ENCODE measurements around the gene TBC1D14. TPM values are rescaled to one million over a fixed set of nuclear protein-coding genes. Genes with fewer than 3 reads are reported as not detected.

TBC1D14 gene
- polyA plus RNA-seq, 3 donors = 36.3 to 44.7 (median 39.3) TPM

DNA sequence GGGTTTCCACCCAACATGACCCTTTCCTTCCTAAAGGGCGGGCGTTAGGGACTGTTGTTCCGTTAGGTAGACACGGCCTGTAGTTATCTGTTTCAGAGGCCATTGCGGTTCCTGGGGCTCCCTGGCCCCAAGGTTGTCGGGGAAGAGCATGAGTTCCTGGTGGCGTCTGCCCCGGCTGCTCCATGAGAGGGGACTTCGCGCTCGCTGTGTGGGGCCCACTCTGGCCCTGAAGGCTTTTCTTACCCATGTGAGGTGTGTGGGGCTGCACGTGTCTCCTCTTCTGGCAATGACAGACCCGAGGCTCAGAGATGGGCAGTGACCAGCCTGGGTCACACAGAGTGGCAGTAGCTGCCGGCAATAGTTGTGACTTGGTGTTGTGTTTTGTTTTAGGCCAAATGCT, 142.7 kb downstream of the TBC1D14 start:
- Histone ChIP-seq H3K27ac (ENCODE audit: low read depth in 1 of 2, low read length in 2 of 2) (peak overlapping the region in 1 of 2 donors; percentile 32), H3K4me2 (replicated peaks; ENCODE audit: extremely low read depth, low read length, poor library complexity, severe bottlenecking) (peak overlapping the region; percentile 65), H3K79me2 (ENCODE audit: insufficient read depth, low read length) (peaks cover 84% of the 10 kb centered on the region), H3K36me3 (replicated peaks in 1 of 2; ENCODE audit: control insufficient read depth in 1 of 2, insufficient read depth in 2 of 2, low read length in 2 of 2) (peaks cover 32 to 62% of the 10 kb centered on the region in 2 donors), H3K9ac (ENCODE audit: insufficient read depth, low read length, poor library complexity, severe bottlenecking) (no peak overlapping the region), H2AFZ (ENCODE audit: insufficient read depth, low read depth, low read length, poor library complexity, severe bottlenecking) (no peak overlapping the region), H3K4me1 (ENCODE audit: control insufficient read depth in 1 of 2, insufficient read depth in 2 of 2, low read length in 2 of 2) (peaks cover 34 to 38% of the 10 kb centered on the region in 2 donors), H4K20me1 (ENCODE audit: insufficient read depth, low read length) (peaks cover 99% of the 10 kb centered on the region), H3K27me3 (ENCODE audit: control insufficient read depth in 2 of 2, insufficient read depth in 2 of 2, low read length in 2 of 2) (no peaks in the 10 kb centered on the region), H3K4me3 (replicated peaks in 1 of 3; ENCODE audit: low read depth in 2 of 3, low read length in 3 of 3) (no peak overlapping the region), H3K9me3 (replicated peaks in 1 of 2; ENCODE audit: control insufficient read depth in 1 of 2, insufficient read depth in 1 of 2, low read length in 2 of 2) (no peaks in the 10 kb centered on the region)
- peak overlapping the region in 1 of 2 donors; percentile 24 for H3K4me3 Mint-ChIP-seq
- peaks cover 0 to 3% (median 0%) of the 10 kb centered on the region in 7 donors for H3K9me3 Mint-ChIP-seq
- peaks cover 54 to 84% of the 10 kb centered on the region in 2 donors for H3K36me3 Mint-ChIP-seq
- WGBS (ENCODE audit: insufficient coverage) = 83% methylated on average over 11 of the region's 14 CpGs
- H3K27ac Mint-ChIP-seq = peak overlapping the region in 5 of 7 donors; percentile 10 to 75 (median 56)
- DNase-seq = no peak
- H3K27me3 Mint-ChIP-seq (ENCODE audit: low read depth in 3 of 3) = peaks cover 4 to 8% (median 7%) of the 10 kb centered on the region in 3 donors
- intact Hi-C loops (cut with micrococcal nuclease) = no loop called here
- peaks cover 48% of the 10 kb centered on the region for H3K4me1 Mint-ChIP-seq
- TF ChIP-seq, protein P1, sequence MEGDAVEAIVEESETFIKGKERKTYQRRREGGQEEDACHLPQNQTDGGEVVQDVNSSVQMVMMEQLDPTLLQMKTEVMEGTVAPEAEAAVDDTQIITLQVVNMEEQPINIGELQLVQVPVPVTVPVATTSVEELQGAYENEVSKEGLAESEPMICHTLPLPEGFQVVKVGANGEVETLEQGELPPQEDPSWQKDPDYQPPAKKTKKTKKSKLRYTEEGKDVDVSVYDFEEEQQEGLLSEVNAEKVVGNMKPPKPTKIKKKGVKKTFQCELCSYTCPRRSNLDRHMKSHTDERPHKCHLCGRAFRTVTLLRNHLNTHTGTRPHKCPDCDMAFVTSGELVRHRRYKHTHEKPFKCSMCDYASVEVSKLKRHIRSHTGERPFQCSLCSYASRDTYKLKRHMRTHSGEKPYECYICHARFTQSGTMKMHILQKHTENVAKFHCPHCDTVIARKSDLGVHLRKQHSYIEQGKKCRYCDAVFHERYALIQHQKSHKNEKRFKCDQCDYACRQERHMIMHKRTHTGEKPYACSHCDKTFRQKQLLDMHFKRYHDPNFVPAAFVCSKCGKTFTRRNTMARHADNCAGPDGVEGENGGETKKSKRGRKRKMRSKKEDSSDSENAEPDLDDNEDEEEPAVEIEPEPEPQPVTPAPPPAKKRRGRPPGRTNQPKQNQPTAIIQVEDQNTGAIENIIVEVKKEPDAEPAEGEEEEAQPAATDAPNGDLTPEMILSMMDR (IDR thresholded peaks at IDR 0.05) = no peak

- H3K9me3 Mint-ChIP-seq = peaks cover 0 to 3% (median 0%) of the 10 kb centered on the region in 7 donors
- Histone ChIP-seq H4K20me1 (ENCODE audit: insufficient read depth, low read length) (peaks cover 97% of the 10 kb centered on the region), H3K4me1 (ENCODE audit: control insufficient read depth in 1 of 2, insufficient read depth in 2 of 2, low read length in 2 of 2) (peaks cover 39 to 42% of the 10 kb centered on the region in 2 donors), H3K4me2 (replicated peaks; ENCODE audit: extremely low read depth, low read length, poor library complexity, severe bottlenecking) (peak overlapping the region; percentile 65), H3K79me2 (ENCODE audit: insufficient read depth, low read length) (peaks cover 76% of the 10 kb centered on the region), H3K9me3 (replicated peaks in 1 of 2; ENCODE audit: control insufficient read depth in 1 of 2, insufficient read depth in 1 of 2, low read length in 2 of 2) (no peaks in the 10 kb centered on the region), H3K27ac (ENCODE audit: low read depth in 1 of 2, low read length in 2 of 2) (peak overlapping the region; percentile 32 to 53), H3K36me3 (replicated peaks in 1 of 2; ENCODE audit: control insufficient read depth in 1 of 2, insufficient read depth in 2 of 2, low read length in 2 of 2) (peaks cover 32 to 60% of the 10 kb centered on the region in 2 donors), H3K4me3 (replicated peaks in 1 of 3; ENCODE audit: low read depth in 2 of 3, low read length in 3 of 3) (peak overlapping the region in 1 of 3 experiments; percentile 54), H2AFZ (ENCODE audit: insufficient read depth, low read depth, low read length, poor library complexity, severe bottlenecking) (no peak overlapping the region), H3K9ac (ENCODE audit: insufficient read depth, low read length, poor library complexity, severe bottlenecking) (peak overlapping the region; percentile 1), H3K27me3 (ENCODE audit: control insufficient read depth in 2 of 2, insufficient read depth in 2 of 2, low read length in 2 of 2) (no peaks in the 10 kb centered on the region)
- peaks cover 51 to 84% of the 10 kb centered on the region in 2 donors for H3K36me3 Mint-ChIP-seq
- peak overlapping the region; percentile 20 to 57 for H3K4me3 Mint-ChIP-seq
- intact Hi-C loops (cut with micrococcal nuclease) = no loop called here
- TF ChIP-seq, protein P1 (IDR thresholded peaks at IDR 0.05) = no peak
- H3K4me1 Mint-ChIP-seq = peaks cover 48% of the 10 kb centered on the region
- DNase-seq = peak; percentile 72 to 76 (median 72)
- H3K27me3 Mint-ChIP-seq (ENCODE audit: low read depth in 3 of 3) = peaks cover 4 to 8% (median 7%) of the 10 kb centered on the region in 3 donors
- H3K27ac Mint-ChIP-seq = peak overlapping the region in 6 of 7 donors; percentile 42 to 78 (median 76)
- 36% methylated on average over 19 of the region's 20 CpGs for WGBS (ENCODE audit: insufficient coverage)
These were observed 143.5 kb downstream of the TBC1D14 start for GRCh38 chr4:7052923-7053715.

Measured in CD14-positive monocyte (primary cell).